ENCODE data around the gene MT3.

- TF ChIP-seq CTCF (IDR thresholded peaks at IDR 0.05) = no peak
- TF ChIP-seq POLR2A (IDR thresholded peaks at IDR 0.05) = peak in 1 of 2 donors; percentile 55
These were observed 28.1 kb downstream of the MT3 start for GRCh38 chr16:56617212-56618085.
